IPS-18c (cell line): Measurements from ENCODE around the gene TTN.

ENCODE experiments used
- H3K4me3 ChIP-seq: 2 replicates; pipeline ENCODE4 v1.7.0; 2013; ENCODE audit warnings: low read depth, mild to moderate bottlenecking, low read length, moderate library complexity; ENCODE audit not compliant: insufficient read depth
- H3K9me3 ChIP-seq: one replicate; pipeline ENCODE4 v1.6.1; 2013; ENCODE audit warnings: mild to moderate bottlenecking, low read length, moderate library complexity; ENCODE audit not compliant: control insufficient read depth, insufficient read depth

Gene TTN

DNA sequence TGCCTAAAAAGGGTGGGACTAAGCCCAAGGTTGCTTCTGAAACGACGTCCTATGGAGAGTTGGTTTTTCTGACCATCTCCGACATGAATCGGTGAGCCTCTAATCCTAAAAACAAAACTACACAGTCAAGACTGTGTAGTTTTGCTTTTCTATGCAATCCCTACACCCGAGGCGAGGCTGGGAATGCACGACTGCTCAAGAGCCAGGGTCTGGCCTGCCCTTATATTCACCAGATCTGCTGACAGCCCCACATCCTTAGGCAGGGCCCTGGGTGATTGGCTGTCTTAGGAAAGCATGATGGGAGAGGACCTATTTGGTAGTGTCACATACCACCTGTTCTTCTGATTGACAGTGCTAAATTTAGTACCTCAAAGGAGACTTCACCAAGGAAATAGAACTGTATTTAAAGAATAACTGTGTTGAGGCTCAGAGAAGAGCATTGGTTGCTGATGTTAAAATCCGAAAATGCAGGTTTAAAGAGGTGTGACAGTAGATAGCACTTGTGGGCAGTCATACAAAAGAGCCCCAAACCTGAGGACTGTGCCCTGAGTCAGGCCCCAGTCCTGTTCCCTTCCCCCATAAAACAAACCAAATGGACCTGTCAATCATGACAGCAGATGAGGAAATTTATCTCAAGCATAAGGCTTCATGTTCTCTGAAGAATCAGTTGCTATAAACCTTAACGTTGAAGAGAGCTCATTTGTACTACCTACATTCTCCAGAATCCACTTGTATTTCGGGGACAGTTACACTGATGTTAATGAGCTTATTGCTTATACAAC is at the start of gene TTN:
Gene TTN (minus strand): TSS at position 197 of the 782 bp plus-strand sequence. CDS start 2,781 bp downstream, outside the sequence.
- Histone ChIP-seq H3K9me3 (no peaks in the 10 kb centered on the region), H3K4me3 (no peak within 1 kb of the TSS)

DNA sequence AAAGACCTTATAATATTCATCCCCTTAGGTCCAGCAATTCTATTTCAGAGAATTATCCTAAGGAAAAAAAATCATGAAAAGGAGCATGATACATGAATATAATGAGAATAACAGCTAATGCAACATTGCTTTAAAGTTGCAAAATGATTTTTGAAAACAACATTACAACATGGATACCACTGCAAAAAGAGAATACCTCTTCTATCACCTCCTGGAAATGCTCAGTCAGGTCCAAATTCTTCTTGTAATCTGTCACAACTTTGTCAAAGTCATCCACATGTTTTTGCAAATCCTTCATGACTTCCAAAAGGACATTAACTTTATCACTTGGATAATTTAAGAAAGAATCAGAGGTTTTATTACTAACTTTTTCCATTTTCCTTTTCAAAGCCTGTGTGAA is 47.9 kb upstream of the TTN start:
- no peak overlapping the region for H3K4me3 ChIP-seq

DNA sequence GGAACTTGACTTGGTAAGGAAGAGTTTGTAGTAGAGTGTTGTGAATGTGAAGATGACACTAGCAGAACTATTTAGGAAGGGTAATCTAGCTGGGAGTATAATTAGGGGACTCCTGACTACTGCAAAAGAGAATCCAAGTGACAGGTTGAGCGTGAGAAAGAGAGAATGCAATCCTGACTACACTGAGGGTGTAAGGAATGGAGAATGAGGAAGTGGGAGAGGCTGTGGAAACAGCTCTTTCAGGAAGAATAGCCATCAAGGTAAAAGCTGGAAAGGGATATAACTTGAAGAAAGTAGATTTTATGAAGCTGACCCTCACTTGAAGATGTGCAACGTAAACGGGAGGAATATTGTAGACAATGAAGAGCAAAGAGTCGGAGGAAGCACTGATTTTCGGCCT is 41.1 kb upstream of the TTN start:
- no peak overlapping the region for H3K4me3 ChIP-seq

More for the DNA sequence above, 47.9 kb upstream of the TTN start:
- H3K9me3 ChIP-seq = no peaks in the 10 kb centered on the region

DNA sequence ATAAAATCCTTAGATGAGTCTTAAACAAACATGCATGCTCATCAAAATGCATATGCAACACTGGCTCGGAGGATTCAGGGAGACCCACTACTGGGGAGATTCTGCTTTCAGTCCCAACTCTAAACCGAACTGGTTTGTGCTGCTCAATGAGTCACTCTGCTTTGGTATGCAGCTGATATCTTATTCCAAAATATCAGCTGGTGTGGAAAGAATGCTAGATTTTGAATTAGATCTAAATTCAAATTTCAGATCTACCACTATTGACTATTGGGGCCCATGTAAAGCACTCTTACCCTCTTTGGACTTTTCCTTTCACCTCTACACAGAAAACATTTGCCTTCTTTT is 39.2 kb upstream of the TTN start:
- H3K4me3 ChIP-seq = no peak overlapping the region
- no peaks in the 10 kb centered on the region for H3K9me3 ChIP-seq

More for the DNA sequence above, 41.1 kb upstream of the TTN start:
- no peaks in the 10 kb centered on the region for H3K9me3 ChIP-seq

DNA sequence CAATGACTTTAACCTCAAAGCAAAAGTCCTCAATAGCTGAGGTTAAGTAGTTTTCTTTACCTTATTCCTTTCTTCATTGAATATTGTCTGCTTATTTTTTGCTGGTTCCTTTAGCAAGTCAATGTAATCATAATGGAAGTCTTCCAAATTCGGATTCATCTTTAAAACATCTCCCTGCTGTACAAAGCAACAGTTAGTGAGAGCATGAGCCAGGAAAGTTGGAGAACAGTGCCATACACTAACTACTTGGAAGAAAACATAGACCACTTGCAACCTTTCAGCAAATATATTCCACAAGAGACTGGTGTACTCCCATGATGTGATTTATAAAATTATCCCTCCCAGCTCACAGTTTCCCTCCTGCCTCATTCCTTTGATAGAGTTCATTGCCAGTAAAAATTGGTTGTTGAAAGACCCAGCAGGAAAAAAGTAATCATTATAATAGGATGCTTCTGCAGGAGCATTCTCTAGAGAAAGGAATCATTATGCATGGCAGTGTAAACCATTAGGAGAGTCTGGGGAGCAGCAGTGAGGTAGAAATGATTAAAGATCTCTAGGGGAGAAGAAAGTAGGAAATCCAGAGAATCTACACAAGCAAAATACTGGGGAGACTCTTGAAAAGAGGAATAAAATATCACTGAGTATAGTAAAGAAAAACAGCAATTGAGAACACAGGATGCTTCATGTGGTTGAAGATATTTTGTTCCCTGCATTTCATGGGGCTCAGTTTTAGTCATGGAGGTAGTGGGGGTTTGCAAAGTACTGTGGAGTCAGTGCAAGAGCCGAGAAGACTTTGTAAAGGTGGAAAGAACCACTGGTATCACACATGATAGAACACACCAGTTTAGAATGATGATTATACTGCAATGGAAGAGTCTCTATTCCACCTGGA is 38.6 kb upstream of the TTN start:
- H3K4me3 ChIP-seq = no peak overlapping the region

DNA sequence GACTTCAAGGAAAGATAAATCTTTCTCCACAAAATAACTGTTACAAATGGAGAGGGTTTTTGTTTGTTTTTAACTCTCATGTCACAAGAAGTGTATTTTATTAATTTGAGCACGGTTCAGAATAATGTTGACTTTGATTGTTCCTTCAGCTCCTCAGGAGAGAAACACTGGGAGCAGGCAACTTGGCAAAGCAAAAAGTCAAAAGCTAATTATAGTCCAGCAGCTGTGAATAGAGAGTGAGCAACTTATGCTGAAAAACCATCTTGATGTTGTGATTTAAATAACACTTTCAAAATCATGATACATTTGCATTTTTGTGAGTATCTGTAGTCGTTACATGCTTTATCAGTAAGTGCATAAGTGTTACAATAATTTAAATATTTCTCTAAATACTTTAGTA is 37.5 kb upstream of the TTN start:
- H3K9me3 ChIP-seq = no peaks in the 10 kb centered on the region
- no peak overlapping the region for H3K4me3 ChIP-seq

More for the DNA sequence above, 38.6 kb upstream of the TTN start:
- no peaks in the 10 kb centered on the region for H3K9me3 ChIP-seq

- Histone ChIP-seq H3K9me3 (no peaks in the 10 kb centered on the region), H3K4me3 (no peak overlapping the region)
Measured at GRCh38 chr2:178844269-178844668, 37.0 kb upstream of the TTN start.

GRCh38 chr2:178843697-178844096 is 36.5 kb upstream of the TTN start:
- Histone ChIP-seq H3K4me3 (no peak overlapping the region), H3K9me3 (no peaks in the 10 kb centered on the region)

- H3K9me3 ChIP-seq = no peaks in the 10 kb centered on the region
- H3K4me3 ChIP-seq = no peak overlapping the region
Measured at GRCh38 chr2:178836807-178837206, 29.6 kb upstream of the TTN start.

- no peak overlapping the region for H3K4me3 ChIP-seq
- H3K9me3 ChIP-seq = no peaks in the 10 kb centered on the region
Measured at GRCh38 chr2:178834086-178834485, 26.9 kb upstream of the TTN start.

GRCh38 chr2:178833382-178833781 is 26.2 kb upstream of the TTN start:
- Histone ChIP-seq H3K4me3 (no peak overlapping the region), H3K9me3 (no peaks in the 10 kb centered on the region)

DNA sequence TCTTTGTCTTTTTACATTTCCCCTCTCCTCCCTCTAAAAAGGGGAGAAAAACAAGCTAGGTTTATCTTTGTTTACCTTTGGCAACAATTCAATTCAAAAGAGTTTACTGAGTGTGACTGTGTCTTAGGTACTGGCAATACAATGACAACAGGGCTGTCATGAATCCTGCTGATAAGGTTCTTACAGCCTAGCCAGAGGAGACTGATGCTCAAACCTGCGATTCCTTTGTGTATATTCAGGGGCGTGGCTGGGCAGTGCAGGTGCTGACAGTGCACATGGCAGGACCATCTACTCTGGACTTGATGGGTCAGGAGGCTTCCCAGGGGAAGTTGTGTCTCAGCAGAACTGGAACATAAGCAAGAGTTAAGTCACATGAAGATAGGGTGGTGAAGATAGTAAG is 23.2 kb upstream of the TTN start:
- Histone ChIP-seq H3K9me3 (no peaks in the 10 kb centered on the region), H3K4me3 (no peak overlapping the region)

DNA sequence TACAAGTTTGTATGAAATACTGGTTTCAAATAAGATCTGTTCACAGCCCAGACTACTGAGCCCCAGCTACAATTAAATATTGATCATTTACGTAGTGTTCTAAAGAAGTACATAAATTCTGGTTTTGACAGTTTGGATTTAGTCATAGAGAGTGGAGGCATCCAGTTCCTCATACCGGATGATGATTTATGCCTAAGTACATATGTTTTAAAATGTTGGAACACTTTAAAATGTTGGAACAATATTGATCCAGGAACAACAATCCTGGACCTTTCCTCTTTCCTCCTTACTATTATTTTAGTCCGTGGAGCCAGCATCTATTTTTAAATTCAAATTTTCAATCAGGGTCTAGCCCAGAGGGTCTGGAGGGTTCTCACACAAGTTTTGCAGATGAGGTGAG is 22.8 kb upstream of the TTN start:
- no peaks in the 10 kb centered on the region for H3K9me3 ChIP-seq

GRCh38 chr2:178829299-178829960 is 22.2 kb upstream of the TTN start:
- Histone ChIP-seq H3K4me3 (no peak overlapping the region), H3K9me3 (no peaks in the 10 kb centered on the region)

More for the DNA sequence above, 22.8 kb upstream of the TTN start:
- no peak overlapping the region for H3K4me3 ChIP-seq

DNA sequence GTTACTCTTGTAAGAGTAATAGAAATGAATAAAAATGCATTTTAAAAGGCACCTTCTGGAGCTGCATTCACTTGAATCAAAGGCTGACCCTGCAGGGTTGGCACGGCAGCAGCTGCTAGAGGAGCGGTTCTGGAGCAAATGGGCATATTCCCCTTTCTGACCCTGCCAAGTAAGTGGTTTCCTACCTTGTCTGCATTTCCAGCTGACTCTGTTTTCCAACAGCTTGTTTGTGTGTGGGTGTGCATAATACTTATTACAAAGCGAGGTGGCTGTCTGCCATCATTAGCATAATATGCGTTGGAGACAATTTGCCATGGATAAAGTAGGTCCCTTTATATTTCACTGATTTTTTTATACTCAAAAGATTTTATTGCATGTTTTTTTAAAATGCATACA is 21.3 kb upstream of the TTN start:
- Histone ChIP-seq H3K4me3 (no peak overlapping the region), H3K9me3 (no peaks in the 10 kb centered on the region)

GRCh38 chr2:178827739-178828485 is 20.7 kb upstream of the TTN start:
- H3K4me3 ChIP-seq = no peak overlapping the region

GRCh38 chr2:178827111-178827510 is 19.9 kb upstream of the TTN start:
- no peaks in the 10 kb centered on the region for H3K9me3 ChIP-seq

More at GRCh38 chr2:178827739-178828485, 20.7 kb upstream of the TTN start:
- H3K9me3 ChIP-seq = no peaks in the 10 kb centered on the region

More at GRCh38 chr2:178827111-178827510, 19.9 kb upstream of the TTN start:
- H3K4me3 ChIP-seq = no peak overlapping the region
